C4-2B (cell line): ENCODE results near the gene SPG11.

ENCODE experiments used
- CTCF ChIP-seq: fragments of 450-650 bp; conservative IDR thresholded peaks from 2 replicates; pipeline ENCODE4 v1.5.1; 2017; ENCODE audit warnings: mild to moderate bottlenecking
- ZFX ChIP-seq: fragments of 450-650 bp; IDR thresholded peaks from 2 replicates; pipeline ENCODE4 v1.6.1; 2017

DNA sequence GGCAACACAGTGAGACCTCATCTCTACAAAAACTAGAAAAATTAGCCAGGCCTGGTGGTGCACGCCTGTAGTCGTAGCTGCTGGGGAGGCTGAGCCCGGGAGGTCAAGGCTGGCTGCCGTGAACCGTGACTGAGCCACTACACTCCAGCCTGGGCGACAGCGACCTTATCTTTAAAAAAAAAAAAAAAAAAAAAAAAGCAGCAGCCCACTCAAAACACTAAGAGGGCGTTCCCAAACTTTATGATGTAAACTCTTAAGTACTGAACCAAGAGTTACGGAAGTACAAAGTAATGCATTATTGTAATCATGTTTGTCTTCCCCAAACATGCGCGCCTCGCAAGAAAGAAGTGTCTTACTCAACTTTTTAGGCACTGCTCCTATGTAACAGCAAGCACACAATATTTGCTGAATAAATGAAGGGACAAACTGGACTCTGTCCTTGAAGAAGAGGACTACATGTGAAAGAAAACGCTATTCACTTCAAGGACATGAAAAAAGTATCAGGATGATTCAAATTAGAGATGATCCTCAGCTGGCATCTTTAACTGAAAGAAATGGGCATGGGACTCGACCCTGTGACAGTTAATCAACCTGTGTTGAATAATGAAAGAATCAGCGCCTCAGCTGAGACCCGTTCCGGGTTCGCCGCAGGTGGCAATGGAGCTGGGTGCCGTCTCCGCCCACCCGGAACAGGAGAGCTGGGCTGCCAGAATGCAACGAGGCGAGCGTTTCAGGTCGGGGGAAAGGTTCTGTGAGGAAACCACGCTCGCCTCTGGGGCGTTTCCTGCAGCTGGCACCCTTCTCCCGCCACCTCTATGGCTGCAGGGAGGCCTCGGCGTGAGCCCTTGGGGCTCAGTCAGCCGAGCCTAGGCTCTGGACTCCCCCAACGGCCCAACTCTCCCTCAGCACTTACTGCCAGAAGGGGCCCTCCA is 718 bp downstream of the SPG11 start:
- TF ChIP-seq CTCF, result no peak
- no peak for TF ChIP-seq ZFX
